MCF 10A (cell line): Measurements from ENCODE around the gene IL36B. TPM values are rescaled to one million over a fixed set of nuclear protein-coding genes. Genes with fewer than 3 reads are reported as not detected.

Experiments
- BruUV-seq: library from RNA; stranded (reverse); fragments of 400-500 nt; replicated peaks from 2 replicates; lab custom pipeline; 2021; lab: Mats Ljungman, UMichigan
- CTCF ChIA-PET: fragments of 300-600 bp; sonication (Branson Sonifier 250); formaldehyde crosslinking; extraction: SDS; loops from one replicate; lab custom pipeline; 2021; ENCODE audit warnings: antibody characterized with exemption, inconsistent platforms; lab: Yijun Ruan, JAX
- POLR2A ChIA-PET: fragments of 300-600, 350-650 bp; sonication (Branson Sonifier 250); formaldehyde crosslinking; extraction: SDS; loops from one replicate; lab custom pipeline; 2020; ENCODE audit warnings: antibody characterized with exemption, inconsistent platforms; lab: Yijun Ruan, JAX
- DNase-seq: peaks from one replicate; pipeline ENCODE4 v3.0.0-alpha.2; 2018; ENCODE audit not compliant: unreplicated experiment
- H3K27ac Mint-ChIP-seq: one replicate; pipeline ENCODE4 v1.8.0; 2022; ENCODE audit warnings: mild to moderate bottlenecking, low read depth, mixed read lengths; ENCODE audit not compliant: unreplicated experiment
- H3K27me3 Mint-ChIP-seq: one replicate; pipeline ENCODE4 v1.8.0; 2022; ENCODE audit warnings: mixed read lengths; ENCODE audit not compliant: insufficient read depth, unreplicated experiment
- H3K36me3 Mint-ChIP-seq: one replicate; pipeline ENCODE4 v1.8.0; 2022; ENCODE audit warnings: mild to moderate bottlenecking, moderate library complexity, mixed read lengths; ENCODE audit not compliant: insufficient read depth, unreplicated experiment
- H3K4me1 Mint-ChIP-seq: one replicate; pipeline ENCODE4 v1.8.0; 2022; ENCODE audit warnings: mixed read lengths; ENCODE audit not compliant: insufficient read depth, unreplicated experiment
- H3K4me3 Mint-ChIP-seq: one replicate; pipeline ENCODE4 v1.8.0; 2022; ENCODE audit warnings: mild to moderate bottlenecking, moderate library complexity, mixed read lengths; ENCODE audit not compliant: unreplicated experiment
- H3K9me3 Mint-ChIP-seq: one replicate; pipeline ENCODE4 v1.8.0; 2022; ENCODE audit warnings: mixed read lengths; ENCODE audit not compliant: unreplicated experiment
- intact Hi-C: fragments of 100-400 bp; cut with micrococcal nuclease; formaldehyde crosslinking; loops from 2 replicates; pipeline ENCODE4 v1.14.1; 2022
- total RNA-seq: library from RNA; stranded (reverse); gene quantifications from 2 replicates; pipeline ENCODE4 v1.2.3, GENCODE V29; 2022
- TF ChIP-seq, protein P1 (sequence below): fragments of 200-600 bp; IDR thresholded peaks from one replicate; pipeline ENCODE4 v1.8.0; 2022; ENCODE audit warnings: antibody characterized with exemption, mild to moderate bottlenecking; ENCODE audit not compliant: unreplicated experiment

Gene IL36B
- total RNA-seq, 1 experiment from 2014 or later = not detected

DNA sequence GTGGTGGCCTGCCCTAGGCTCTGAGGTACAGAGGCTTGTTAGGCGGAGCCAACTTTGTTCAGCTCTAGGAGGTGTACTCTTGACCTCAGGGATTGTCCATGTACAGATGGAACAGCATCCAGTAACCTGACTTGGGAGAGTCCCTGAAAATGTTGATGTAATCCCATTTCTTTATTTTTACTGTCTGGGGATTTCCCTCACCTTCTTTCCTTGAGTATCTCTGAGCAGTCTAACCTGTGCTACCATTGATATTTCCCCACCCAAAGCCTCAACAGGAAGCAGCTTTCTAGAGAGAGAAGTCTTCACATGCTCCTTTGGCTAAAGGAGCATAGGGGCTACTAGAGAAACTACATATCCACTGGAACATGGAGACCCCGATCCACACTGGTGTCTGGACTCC, 37.0 kb downstream of the IL36B start:
- intact Hi-C loops = no loop called here
- TF ChIP-seq, protein P1, sequence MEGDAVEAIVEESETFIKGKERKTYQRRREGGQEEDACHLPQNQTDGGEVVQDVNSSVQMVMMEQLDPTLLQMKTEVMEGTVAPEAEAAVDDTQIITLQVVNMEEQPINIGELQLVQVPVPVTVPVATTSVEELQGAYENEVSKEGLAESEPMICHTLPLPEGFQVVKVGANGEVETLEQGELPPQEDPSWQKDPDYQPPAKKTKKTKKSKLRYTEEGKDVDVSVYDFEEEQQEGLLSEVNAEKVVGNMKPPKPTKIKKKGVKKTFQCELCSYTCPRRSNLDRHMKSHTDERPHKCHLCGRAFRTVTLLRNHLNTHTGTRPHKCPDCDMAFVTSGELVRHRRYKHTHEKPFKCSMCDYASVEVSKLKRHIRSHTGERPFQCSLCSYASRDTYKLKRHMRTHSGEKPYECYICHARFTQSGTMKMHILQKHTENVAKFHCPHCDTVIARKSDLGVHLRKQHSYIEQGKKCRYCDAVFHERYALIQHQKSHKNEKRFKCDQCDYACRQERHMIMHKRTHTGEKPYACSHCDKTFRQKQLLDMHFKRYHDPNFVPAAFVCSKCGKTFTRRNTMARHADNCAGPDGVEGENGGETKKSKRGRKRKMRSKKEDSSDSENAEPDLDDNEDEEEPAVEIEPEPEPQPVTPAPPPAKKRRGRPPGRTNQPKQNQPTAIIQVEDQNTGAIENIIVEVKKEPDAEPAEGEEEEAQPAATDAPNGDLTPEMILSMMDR = no peak
- H3K36me3 Mint-ChIP-seq = no peaks in the 10 kb centered on the region
- no peak overlapping the region for H3K27ac Mint-ChIP-seq
- ChIA-PET POLR2A (no interaction called here), CTCF (interaction anchor here (1.2 kb wide), 1 partner anchor 266 kb away, joined by 3 read pairs; no protein-coding TSS in a partner anchor)
- no TSS peak for BruUV-seq
- H3K9me3 Mint-ChIP-seq = peaks cover 17% of the 10 kb centered on the region
- H3K27me3 Mint-ChIP-seq = peaks cover 32% of the 10 kb centered on the region
- DNase-seq = no peak
- H3K4me1 Mint-ChIP-seq = no peaks in the 10 kb centered on the region
- H3K4me3 Mint-ChIP-seq = no peak overlapping the region

DNA sequence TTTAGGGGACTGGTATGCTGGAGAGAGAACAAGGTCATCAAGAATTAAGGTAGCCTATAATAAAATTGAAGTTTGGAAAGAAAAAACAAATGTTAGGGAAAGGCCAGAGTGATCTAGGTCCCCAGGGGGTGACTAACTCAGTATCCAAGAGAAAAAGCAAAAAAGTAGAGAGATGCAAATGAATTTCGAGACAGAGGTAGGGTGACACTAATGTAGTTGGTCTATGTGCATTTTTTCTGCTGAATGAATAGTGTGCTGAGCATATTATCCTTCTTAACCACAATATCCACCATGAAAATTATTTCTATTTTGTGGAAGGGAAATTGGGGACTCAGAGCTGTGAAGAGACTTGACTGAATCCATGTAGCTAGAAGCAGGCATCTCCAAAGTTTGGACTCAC, 37.6 kb downstream of the IL36B start:
- Mint-ChIP-seq H3K27me3 (peaks cover 32% of the 10 kb centered on the region), H3K9me3 (peaks cover 17% of the 10 kb centered on the region), H3K4me3 (no peak overlapping the region), H3K27ac (no peak overlapping the region), H3K36me3 (no peaks in the 10 kb centered on the region), H3K4me1 (no peaks in the 10 kb centered on the region)
- DNase-seq = no peak
- POLR2A ChIA-PET = no interaction called here
- TF ChIP-seq, protein P1 = no peak
- no TSS peak for BruUV-seq
- CTCF ChIA-PET = interaction anchor here (1.2 kb wide), 1 partner anchor 266 kb away, joined by 3 read pairs; no protein-coding TSS in a partner anchor
- intact Hi-C loops = no loop called here

DNA sequence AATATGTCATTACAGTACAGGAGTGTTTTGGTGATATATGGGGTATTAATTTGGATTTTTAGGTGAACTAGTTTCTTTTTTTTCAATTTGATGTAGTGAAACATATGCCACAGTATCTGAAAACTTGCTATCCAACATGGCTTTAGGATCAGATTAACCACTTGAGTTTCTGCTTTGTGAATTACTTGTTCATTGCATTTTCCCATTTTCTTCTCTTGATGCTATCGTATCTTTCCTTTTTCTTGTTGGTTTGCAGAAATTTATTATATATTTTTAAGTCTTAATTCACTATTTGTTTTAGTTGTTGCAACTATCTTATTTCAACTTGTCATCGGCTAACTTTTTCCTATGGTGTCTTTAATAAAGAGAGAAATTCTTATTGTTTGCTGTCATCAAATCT, 38.6 kb downstream of the IL36B start:
- H3K4me1 Mint-ChIP-seq = no peaks in the 10 kb centered on the region
- no peak for DNase-seq
- H3K36me3 Mint-ChIP-seq = no peaks in the 10 kb centered on the region
- intact Hi-C loops = no loop called here
- peaks cover 27% of the 10 kb centered on the region for H3K27me3 Mint-ChIP-seq
- TF ChIP-seq, protein P1 = no peak
- no peak overlapping the region for H3K27ac Mint-ChIP-seq
- BruUV-seq = no TSS peak
- no peak overlapping the region for H3K4me3 Mint-ChIP-seq
- ChIA-PET CTCF (no interaction called here), POLR2A (no interaction called here)
- peaks cover 17% of the 10 kb centered on the region for H3K9me3 Mint-ChIP-seq

DNA sequence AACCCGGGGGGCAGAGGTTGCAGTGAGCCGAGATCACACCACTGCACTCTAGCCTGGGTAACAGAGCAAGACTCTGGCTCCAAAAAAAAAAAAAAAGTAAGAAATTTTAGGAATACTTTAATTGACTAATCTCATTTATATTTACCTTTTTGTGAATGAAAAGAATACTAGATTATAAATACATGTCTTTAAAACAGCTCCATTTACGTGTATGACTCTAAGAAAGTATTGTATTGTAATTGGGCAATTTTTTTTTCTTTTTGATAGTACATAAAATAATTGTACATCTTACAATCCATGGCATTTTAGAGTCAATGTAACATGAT, 39.4 kb downstream of the IL36B start:
- ChIA-PET POLR2A (no interaction called here), CTCF (interaction anchor here (0.9 kb wide), 1 partner anchor 54 kb away, joined by 3 read pairs; no protein-coding TSS in a partner anchor)
- no peak for DNase-seq
- H3K9me3 Mint-ChIP-seq = peaks cover 11% of the 10 kb centered on the region
- H3K27ac Mint-ChIP-seq = no peak overlapping the region
- no peaks in the 10 kb centered on the region for H3K4me1 Mint-ChIP-seq
- intact Hi-C loops = no loop called here
- TF ChIP-seq, protein P1 = no peak
- BruUV-seq = no TSS peak
- no peak overlapping the region for H3K4me3 Mint-ChIP-seq
- H3K36me3 Mint-ChIP-seq = no peaks in the 10 kb centered on the region
- peaks cover 19% of the 10 kb centered on the region for H3K27me3 Mint-ChIP-seq
